ENCODE data around the gene TXNRD3. TPM values are rescaled to one million over a fixed set of nuclear protein-coding genes. Genes with fewer than 3 reads are reported as not detected.
A peak's percentile ranks its signal among the peaks of the same experiment; 100 is the strongest.

TXNRD3 gene
- total and polyA plus RNA-seq, 4 donors, result 7.0 to 11.0 (median 7.7) TPM

- WGBS, result 92% methylated on average over 13 of the region's 13 CpGs
Observed at GRCh38 chr3:126668450-126669401, 13.8 kb upstream of the TXNRD3 start.

GRCh38 chr3:126667631-126668449, 12.9 kb upstream of the TXNRD3 start:
- no peaks in the 10 kb centered on the region for H3K9me3 ChIP-seq (ENCODE audit: control insufficient read depth in 4 of 4, low read length in 3 of 4)
- no peaks in the 10 kb centered on the region for H3K27me3 ChIP-seq (ENCODE audit: control insufficient read depth in 4 of 4, insufficient read depth in 4 of 4, low read length in 3 of 4)
- no peak for TF ChIP-seq REST (IDR thresholded peaks at IDR 0.05)
- TF ChIP-seq HNF4A (conservative IDR thresholded peaks at IDR 0.05), result no peak
- no peak for TF ChIP-seq NR2F2 (IDR thresholded peaks at IDR 0.05)
- no peak for TF ChIP-seq EGR1 (IDR thresholded peaks at IDR 0.05; ENCODE audit: low read depth in 2 of 2)
- TF ChIP-seq YY1 (IDR thresholded peaks at IDR 0.05), result no peak
- H3K27ac ChIP-seq (ENCODE audit: low read depth in 1 of 2, low read length in 2 of 2), result no peak overlapping the region
- H3K36me3 ChIP-seq (ENCODE audit: control insufficient read depth in 4 of 4, insufficient read depth in 3 of 4, low read depth in 1 of 4, low read length in 3 of 4), result no peaks in the 10 kb centered on the region
- H3K4me1 ChIP-seq (ENCODE audit: control insufficient read depth in 4 of 4, insufficient read depth in 4 of 4, low read length in 3 of 4), result no peaks in the 10 kb centered on the region
- WGBS, result 89% methylated on average over 15 of the region's 15 CpGs
- peak; percentile 30 for DNase-seq (ENCODE audit: low spot score)
- H3K9ac ChIP-seq (ENCODE audit: low read depth in 1 of 2, low read length in 2 of 2), result no peak overlapping the region
- H3K4me3 ChIP-seq (ENCODE audit: low read depth in 1 of 3, low read length in 3 of 3), result no peak overlapping the region

More at GRCh38 chr3:126668450-126669401, 13.8 kb upstream of the TXNRD3 start:
- no peaks in the 10 kb centered on the region for H3K36me3 ChIP-seq (ENCODE audit: control insufficient read depth in 4 of 4, insufficient read depth in 3 of 4, low read depth in 1 of 4, low read length in 3 of 4)
- H3K27me3 ChIP-seq (ENCODE audit: control insufficient read depth in 4 of 4, insufficient read depth in 4 of 4, low read length in 3 of 4), result no peaks in the 10 kb centered on the region
- peaks cover 0 to 2% (median 0%) of the 10 kb centered on the region in 4 donors for H3K9me3 ChIP-seq (ENCODE audit: control insufficient read depth in 4 of 4, low read length in 3 of 4)
- H3K9ac ChIP-seq (ENCODE audit: low read depth in 1 of 2, low read length in 2 of 2), result no peak overlapping the region
- no peak overlapping the region for H3K27ac ChIP-seq (ENCODE audit: low read depth in 1 of 2, low read length in 2 of 2)
- DNase-seq (ENCODE audit: low spot score), result peak; percentile 28
- H3K4me3 ChIP-seq (ENCODE audit: low read depth in 1 of 3, low read length in 3 of 3), result no peak overlapping the region
- no peaks in the 10 kb centered on the region for H3K4me1 ChIP-seq (ENCODE audit: control insufficient read depth in 4 of 4, insufficient read depth in 4 of 4, low read length in 3 of 4)
- no peak for TF ChIP-seq REST (IDR thresholded peaks at IDR 0.05)
- TF ChIP-seq ATF3 (IDR thresholded peaks at IDR 0.05), result no peak

Measured in liver (tissue), 9 donors.